IMR-90 (cell line): ENCODE data around the gene LAMTOR3. TPM values are rescaled to one million over a fixed set of nuclear protein-coding genes. Genes with fewer than 3 reads are reported as not detected.

Experiments used
- ATAC-seq: fragments of 200-7000 bp; cut with Tn5 transposase; 2 replicates; pipeline ENCODE4 v1.9.1; 2020; ENCODE audit warnings: low read depth, mild to moderate bottlenecking, moderate library complexity
- Bru-seq: library from RNA; stranded (reverse); fragments of 400-500 nt; gene quantifications from one replicate; lab custom pipeline; 2021; lab: Mats Ljungman, UMichigan
- BruChase-seq, 2 experiments: library from RNA; stranded (reverse); fragments of 400-500 nt; gene quantifications; one replicate each; lab custom pipeline; 2021; lab: Mats Ljungman, UMichigan
- BruUV-seq: library from RNA; stranded (reverse); fragments of 400-500 nt; replicated peaks from 2 replicates; lab custom pipeline; 2021; lab: Mats Ljungman, UMichigan
- CTCF ChIA-PET: fragments of 300-600 bp; formaldehyde crosslinking; extraction: SDS; loops from one replicate; lab custom pipeline; 2021; ENCODE audit warnings: antibody characterized with exemption; lab: Yijun Ruan, JAX
- POLR2A ChIA-PET: fragments of 300-600 bp; sonication (Branson Sonifier 250); formaldehyde crosslinking; loops from one replicate; lab custom pipeline; 2022; ENCODE audit warnings: antibody characterized with exemption; ENCODE audit not compliant: unreplicated experiment; lab: Charles Lee
- DNase-seq: peaks from one replicate; pipeline ENCODE4 v3.0.0; 2013
- H2AFZ ChIP-seq: replicated peaks from 2 replicates; pipeline ENCODE3; 2013; ENCODE audit warnings: low read length, mild to moderate bottlenecking; ENCODE audit not compliant: poor library complexity
- H2AK5ac ChIP-seq: 2 replicates; pipeline ENCODE4 v1.6.1; 2013; ENCODE audit warnings: low read depth, low read length, inconsistent platforms
- H2AK9ac ChIP-seq: replicated peaks from 2 replicates; pipeline ENCODE3; 2013; ENCODE audit warnings: mild to moderate bottlenecking, low read depth, low read length, moderate library complexity; ENCODE audit not compliant: poor library complexity
- H2BK120ac ChIP-seq: 2 replicates; pipeline ENCODE4 v1.6.1; 2013; ENCODE audit warnings: low read depth, low read length, inconsistent platforms
- H2BK15ac ChIP-seq: 3 replicates; pipeline ENCODE4 v1.6.1; 2013; ENCODE audit warnings: low read depth, low read length, inconsistent platforms
- H2BK20ac ChIP-seq: 2 replicates; pipeline ENCODE4 v1.6.1; 2013; ENCODE audit warnings: low read depth, mild to moderate bottlenecking, inconsistent platforms, low read length, moderate library complexity
- H2BK5ac ChIP-seq: 2 replicates; pipeline ENCODE4 v1.6.1; 2013; ENCODE audit warnings: mild to moderate bottlenecking, low read depth, low read length, inconsistent platforms; ENCODE audit not compliant: poor library complexity, severe bottlenecking
- H3K14ac ChIP-seq: replicated peaks from 2 replicates; pipeline ENCODE4 v1.6.1; 2013; ENCODE audit warnings: low read depth, low read length, inconsistent platforms
- H3K18ac ChIP-seq: 2 replicates; pipeline ENCODE4 v1.6.1; 2013; ENCODE audit warnings: low read depth, low read length, control low read depth
- H3K23ac ChIP-seq: 2 replicates; pipeline ENCODE4 v1.6.1; 2013; ENCODE audit warnings: low read depth, low read length, inconsistent platforms
- H3K27ac ChIP-seq: 2 replicates; pipeline ENCODE4 v1.5.1; 2013; ENCODE audit warnings: mild to moderate bottlenecking, control low read depth, low read length; ENCODE audit not compliant: insufficient read depth
- H3K27me3 ChIP-seq: 2 replicates; pipeline ENCODE4 v1.6.1; 2013; ENCODE audit warnings: low read length; ENCODE audit not compliant: control insufficient read depth, insufficient read depth
- H3K36me3 ChIP-seq: 2 replicates; pipeline ENCODE4 v1.6.1; 2013; ENCODE audit warnings: low read length, mixed read lengths; ENCODE audit not compliant: control insufficient read depth, insufficient read depth
- H3K4ac ChIP-seq: 2 replicates; pipeline ENCODE4 v1.6.1; 2013; ENCODE audit warnings: low read depth, low read length, inconsistent platforms
- H3K4me1 ChIP-seq: 2 replicates; pipeline ENCODE4 v1.6.1; 2013; ENCODE audit warnings: low read length, mixed read lengths; ENCODE audit not compliant: control insufficient read depth, insufficient read depth
- H3K4me2 ChIP-seq: 2 replicates; pipeline ENCODE4 v1.6.1; 2013; ENCODE audit warnings: low read depth, mild to moderate bottlenecking, control low read depth, low read length, moderate library complexity
- H3K4me3 ChIP-seq: 2 replicates; pipeline ENCODE4 v1.5.1; 2013; ENCODE audit warnings: low read depth, mild to moderate bottlenecking, control low read depth, low read length, moderate library complexity; ENCODE audit not compliant: insufficient read depth
- H3K56ac ChIP-seq: 2 replicates; pipeline ENCODE4 v1.6.1; 2013; ENCODE audit warnings: low read length, inconsistent platforms; ENCODE audit not compliant: insufficient read depth; ENCODE audit errors: extremely low read depth
- H3K79me1 ChIP-seq, 2 experiments: 2 replicates each; pipeline ENCODE4 v1.6.1; 2013; ENCODE audit warnings: low read length in 2 of 2, inconsistent platforms in 1 of 2, low read depth in 1 of 2
- H3K9ac ChIP-seq: 2 replicates; pipeline ENCODE4 v1.6.1; 2013; ENCODE audit warnings: low read depth, low read length, control low read depth
- H3K9me1 ChIP-seq: 2 replicates; pipeline ENCODE4 v1.6.1; 2013; ENCODE audit warnings: low read length, inconsistent platforms; ENCODE audit not compliant: insufficient read depth
- H3K9me3 ChIP-seq: 2 replicates; pipeline ENCODE4 v1.6.1; 2013; ENCODE audit warnings: low read length; ENCODE audit not compliant: control insufficient read depth, insufficient read depth
- H4K20me1 ChIP-seq: 2 replicates; pipeline ENCODE4 v1.6.1; 2013; ENCODE audit warnings: low read length, inconsistent platforms; ENCODE audit not compliant: insufficient read depth
- H4K5ac ChIP-seq: 2 replicates; pipeline ENCODE4 v1.6.1; 2013; ENCODE audit warnings: mild to moderate bottlenecking, low read depth, low read length, control low read depth
- H4K8ac ChIP-seq, 2 experiments: 2 replicates each; pipeline ENCODE4 v1.6.1; 2013; ENCODE audit warnings: low read depth in 2 of 2, low read length in 2 of 2, control low read depth in 1 of 2, inconsistent platforms in 1 of 2
- H4K91ac ChIP-seq: 2 replicates; pipeline ENCODE4 v1.6.1; 2013; ENCODE audit warnings: low read depth, low read length, inconsistent platforms; ENCODE audit not compliant: insufficient read depth
- BHLHE40 ChIP-seq: fragments of 150-350 bp; IDR thresholded peaks from 2 replicates; pipeline ENCODE4 v1.6.1; 2016; ENCODE audit warnings: mild to moderate bottlenecking, low read depth, low read length
- CEBPB ChIP-seq: IDR thresholded peaks from 2 replicates; pipeline ENCODE4 v1.6.1; 2012; ENCODE audit warnings: low read depth, low read length, improper control_type of control experiment
- CHD1 ChIP-seq: IDR thresholded peaks from 2 replicates; pipeline ENCODE4 v1.6.1; 2012; ENCODE audit warnings: low read depth, low read length, improper control_type of control experiment
- MAFK ChIP-seq: IDR thresholded peaks from 2 replicates; pipeline ENCODE4 v1.6.1; 2012; ENCODE audit warnings: low read depth, low read length, improper control_type of control experiment
- MAZ ChIP-seq: IDR thresholded peaks from 2 replicates; pipeline ENCODE4 v1.6.1; 2012; ENCODE audit warnings: low read depth, mild to moderate bottlenecking, low read length, improper control_type of control experiment, moderate library complexity, borderline replicate concordance
- MXI1 ChIP-seq: IDR thresholded peaks from 2 replicates; pipeline ENCODE4 v1.6.1; 2012; ENCODE audit warnings: low read depth, mild to moderate bottlenecking, low read length, moderate library complexity, borderline replicate concordance
- NFE2L2 ChIP-seq: fragments of 150-350 bp; IDR thresholded peaks from 2 replicates; pipeline ENCODE4 v1.6.1; 2016; ENCODE audit warnings: low read depth, mild to moderate bottlenecking, low read length
- RAD21 ChIP-seq: IDR thresholded peaks from 2 replicates; pipeline ENCODE4 v1.6.1; 2012; ENCODE audit warnings: low read length, improper control_type of control experiment
- SMC3 ChIP-seq: fragments of 150-350 bp; IDR thresholded peaks from 2 replicates; pipeline ENCODE4 v1.6.1; 2016; ENCODE audit warnings: low read depth, mild to moderate bottlenecking, antibody characterized with exemption, low read length, moderate library complexity
- WGBS, 2 experiments: methylation state at CpG; one replicate each; pipeline versions ENCODE4 v1.1.5 to v1.1.7; 2013; ENCODE audit warnings: missing lambda C conversion rate in 2 of 2; ENCODE audit not compliant: insufficient read length in 1 of 2; ENCODE audit errors: extremely low coverage in 2 of 2; 5-methylcytosine and 5-hydroxymethylcytosine counted together
- dilution Hi-C: fragments of 300-500 bp; cut with HindIII; formaldehyde crosslinking; loops from one replicate; pipeline ENCODE4 v1.14.3; 2018; ENCODE audit warnings: low sequenced_read_pairs; ENCODE audit not compliant: unreplicated experiment
- in situ Hi-C: fragments of 300-500 bp; cut with MboI; formaldehyde crosslinking; loops from 3 replicates; pipeline ENCODE4 v1.14.3; 2019; ENCODE audit warnings: low sequenced_read_pairs, inconsistent platforms, mixed read lengths
- intact Hi-C: fragments of 100-400 bp; cut with micrococcal nuclease; formaldehyde crosslinking; loops from 2 replicates; pipeline ENCODE4 v1.10.0; 2022
- long read RNA-seq: library from polyadenylated mRNA; unstranded; transcript quantifications from one replicate; pipeline ENCODE4 v2.0.0, GENCODE V29; 2021; ENCODE audit not compliant: unreplicated experiment
- polyA plus RNA-seq, 3 experiments: library from polyadenylated mRNA; depleted of rRNA; stranded (reverse); fragments of >200 nt; gene quantifications; 2 replicates each; pipeline ENCODE4 v1.2.3, GENCODE V29; 2012; ENCODE audit warnings: low replicate concordance in 1 of 3
- total RNA-seq: library from RNA; depleted of rRNA; stranded (reverse); fragments of >200 nt; gene quantifications from 2 replicates; pipeline ENCODE4 v1.2.3, GENCODE V29; 2012; rRNA removed
- TF ChIP-seq, protein P1 (sequence below): fragments of 150-350 bp; IDR thresholded peaks from 2 replicates; pipeline ENCODE4 v1.6.1; 2017; ENCODE audit warnings: mild to moderate bottlenecking, antibody characterized with exemption, low read length, low read depth
- TF ChIP-seq, protein P2 (sequence below): conservative IDR thresholded peaks from 2 replicates; pipeline ENCODE4 v1.5.1; 2012; ENCODE audit warnings: mild to moderate bottlenecking, low read depth, low read length, improper control_type of control experiment

LAMTOR3 gene
- total RNA-seq (35.7 and 56.1 TPM in 2 replicates), polyA plus RNA-seq (2012; rRNA removed) (22.0 and 28.6 TPM in 2 replicates), Bru-seq, nascent RNA (percentile 81 among the genes with signal in this experiment), BruChase-seq, experiment 1, labeled RNA remaining after a 6-hour chase (percentile 63 among the genes with signal in this experiment), BruChase-seq, experiment 2, labeled RNA remaining after a 2-hour chase (percentile 67 among the genes with signal in this experiment)
- 4.0 and 5.5 TPM in 2 replicates for polyA plus RNA-seq (2012; cell fraction: cytosol; rRNA removed)
- 1.3 and 17.0 TPM in 2 replicates for polyA plus RNA-seq (2012; cell fraction: nucleus; rRNA removed; ENCODE audit: low replicate concordance)
- long read RNA-seq, full-length matches to known transcripts, result 27 of 30 reads
- long read RNA-seq, partial matches to known transcripts, result 2 of 30 reads
- long read RNA-seq, other reads (novel, unspliced or antisense), result 1 of 30 reads

DNA sequence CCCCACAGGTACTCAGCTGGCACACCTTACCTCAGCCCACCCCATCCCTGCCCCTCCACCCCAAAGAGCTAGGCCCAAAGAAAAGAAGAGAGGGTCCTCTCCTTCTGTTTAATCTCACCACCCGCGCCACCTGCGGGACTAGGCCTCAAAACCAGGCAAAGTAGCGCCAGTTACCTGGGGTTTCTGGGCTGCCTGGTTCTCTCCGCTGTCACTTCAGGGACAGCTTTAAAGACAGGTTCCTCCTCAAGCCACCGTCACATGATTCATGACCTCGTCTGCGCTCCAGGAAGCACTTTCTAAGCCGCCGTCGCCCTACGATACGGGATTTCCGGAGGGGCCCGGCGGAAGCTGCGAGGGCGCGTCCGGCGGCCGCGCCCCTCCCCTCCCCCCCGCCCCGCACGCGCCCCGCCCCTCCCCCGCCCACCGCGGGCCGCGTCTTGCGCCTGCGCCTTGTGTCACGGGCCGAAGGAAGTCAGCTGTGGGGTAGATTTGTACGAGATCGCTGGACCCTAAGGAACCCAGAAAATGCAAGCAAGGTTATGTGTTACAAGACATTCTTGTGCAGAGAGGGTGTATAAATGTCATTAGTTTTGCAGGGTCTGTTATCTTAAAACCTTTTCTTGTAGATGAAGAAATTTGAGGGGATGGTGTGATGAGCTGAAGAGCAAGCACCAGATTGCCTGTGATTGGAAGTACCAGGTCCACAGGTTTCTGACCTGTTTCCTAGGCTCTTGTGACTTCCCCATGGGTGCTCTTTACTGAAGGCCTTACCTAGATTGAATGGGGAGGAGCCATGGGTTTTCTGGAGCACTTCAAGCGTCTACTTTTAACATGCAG, at the start of gene LAMTOR3:
Gene LAMTOR3, minus strand, starts transcription at position 267 of the 837 bp plus-strand sequence. CDS start 464 bp downstream, outside the sequence.
- CTCF ChIA-PET, result no interaction called here
- H4K20me1 ChIP-seq, result no peaks in the 10 kb centered on the region; the same call in 1 of the 2 replicates
- H3K4ac ChIP-seq, result peak within 1 kb of the TSS; percentile 92
- H3K9ac ChIP-seq, result peak within 1 kb of the TSS; percentile 95
- peak within 1 kb of the TSS; percentile 89 for H3K56ac ChIP-seq
- H4K5ac ChIP-seq, result peak within 1 kb of the TSS; percentile 99
- H2BK5ac ChIP-seq, result peak within 1 kb of the TSS; percentile 91
- H2BK15ac ChIP-seq, result no peak within 1 kb of the TSS
- no peaks in the 10 kb centered on the region for H3K27me3 ChIP-seq
- peak within 1 kb of the TSS; percentile 83 to 98 for H4K8ac ChIP-seq
- POLR2A ChIA-PET, result interaction anchor here (0.5 to 1.2 kb wide), 2 partner anchors 53 to 425 kb away, joined by 3 to 4 read pairs; partner anchors contain the start of gene DNAJB14
- peak within 1 kb of the TSS; percentile 77; the same call in 1 of the 2 replicates for H3K23ac ChIP-seq
- peak; percentile 98 for ATAC-seq
- H3K27ac ChIP-seq, result peak within 1 kb of the TSS; percentile 96
- peak within 1 kb of the TSS; percentile 100 for H3K4me2 ChIP-seq
- peak within 1 kb of the TSS; percentile 75; the same call in 1 of the 2 replicates for H2AK5ac ChIP-seq
- peak within 1 kb of the TSS; percentile 88 for H3K18ac ChIP-seq
- H2AFZ ChIP-seq, result peak within 1 kb of the TSS; percentile 98
- intact Hi-C loops, result loop anchor here (2.0 to 5.0 kb wide), 3 partner anchors 54 to 332 kb away; no protein-coding TSS in a partner anchor
- peaks cover 4 to 23% of the 10 kb centered on the region in 2 experiments for H3K79me1 ChIP-seq
- in situ Hi-C loops, result no loop called here
- H3K14ac ChIP-seq, result peak within 1 kb of the TSS; percentile 88
- dilution Hi-C loops, result no loop called here
- H3K36me3 ChIP-seq, result no peaks in the 10 kb centered on the region; the same call in 1 of the 2 replicates
- peak within 1 kb of the TSS; percentile 96 for H2AK9ac ChIP-seq
- BruUV-seq, result no TSS peak
- peak; percentile 88 for DNase-seq
- H2BK20ac ChIP-seq, result no peak within 1 kb of the TSS
- H3K4me1 ChIP-seq, result peaks cover 4% of the 10 kb centered on the region
- H3K9me3 ChIP-seq, result no peaks in the 10 kb centered on the region
- peak within 1 kb of the TSS; percentile 74 for H4K91ac ChIP-seq
- no peaks in the 10 kb centered on the region for H3K9me1 ChIP-seq
- WGBS, 2 experiments, result 10% methylated on average over 5 of the region's 40 CpGs; no CpG with 5 or more reads in 1 of the 2 experiments
- H3K4me3 ChIP-seq, result peak within 1 kb of the TSS; percentile 99
- no peak within 1 kb of the TSS for H2BK120ac ChIP-seq
- no peak for TF ChIP-seq CEBPB
- peak; percentile 27; the same call in 1 of the 2 replicates for TF ChIP-seq BHLHE40
- peak; percentile 74; the same call in 1 of the 2 replicates for TF ChIP-seq MAZ
- TF ChIP-seq, protein P1, sequence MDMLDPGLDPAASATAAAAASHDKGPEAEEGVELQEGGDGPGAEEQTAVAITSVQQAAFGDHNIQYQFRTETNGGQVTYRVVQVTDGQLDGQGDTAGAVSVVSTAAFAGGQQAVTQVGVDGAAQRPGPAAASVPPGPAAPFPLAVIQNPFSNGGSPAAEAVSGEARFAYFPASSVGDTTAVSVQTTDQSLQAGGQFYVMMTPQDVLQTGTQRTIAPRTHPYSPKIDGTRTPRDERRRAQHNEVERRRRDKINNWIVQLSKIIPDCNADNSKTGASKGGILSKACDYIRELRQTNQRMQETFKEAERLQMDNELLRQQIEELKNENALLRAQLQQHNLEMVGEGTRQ, result peak; percentile 90
- TF ChIP-seq NFE2L2, result no peak
- TF ChIP-seq, protein P2, sequence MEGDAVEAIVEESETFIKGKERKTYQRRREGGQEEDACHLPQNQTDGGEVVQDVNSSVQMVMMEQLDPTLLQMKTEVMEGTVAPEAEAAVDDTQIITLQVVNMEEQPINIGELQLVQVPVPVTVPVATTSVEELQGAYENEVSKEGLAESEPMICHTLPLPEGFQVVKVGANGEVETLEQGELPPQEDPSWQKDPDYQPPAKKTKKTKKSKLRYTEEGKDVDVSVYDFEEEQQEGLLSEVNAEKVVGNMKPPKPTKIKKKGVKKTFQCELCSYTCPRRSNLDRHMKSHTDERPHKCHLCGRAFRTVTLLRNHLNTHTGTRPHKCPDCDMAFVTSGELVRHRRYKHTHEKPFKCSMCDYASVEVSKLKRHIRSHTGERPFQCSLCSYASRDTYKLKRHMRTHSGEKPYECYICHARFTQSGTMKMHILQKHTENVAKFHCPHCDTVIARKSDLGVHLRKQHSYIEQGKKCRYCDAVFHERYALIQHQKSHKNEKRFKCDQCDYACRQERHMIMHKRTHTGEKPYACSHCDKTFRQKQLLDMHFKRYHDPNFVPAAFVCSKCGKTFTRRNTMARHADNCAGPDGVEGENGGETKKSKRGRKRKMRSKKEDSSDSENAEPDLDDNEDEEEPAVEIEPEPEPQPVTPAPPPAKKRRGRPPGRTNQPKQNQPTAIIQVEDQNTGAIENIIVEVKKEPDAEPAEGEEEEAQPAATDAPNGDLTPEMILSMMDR, result no peak
- TF ChIP-seq RAD21, result no peak
- peak; percentile 30; the same call in 1 of the 2 replicates for TF ChIP-seq MXI1
- no peak for TF ChIP-seq MAFK
- TF ChIP-seq SMC3, result no peak
- TF ChIP-seq CHD1, result no peak
